ENCODE measurements around the gene YRDC.

DNA sequence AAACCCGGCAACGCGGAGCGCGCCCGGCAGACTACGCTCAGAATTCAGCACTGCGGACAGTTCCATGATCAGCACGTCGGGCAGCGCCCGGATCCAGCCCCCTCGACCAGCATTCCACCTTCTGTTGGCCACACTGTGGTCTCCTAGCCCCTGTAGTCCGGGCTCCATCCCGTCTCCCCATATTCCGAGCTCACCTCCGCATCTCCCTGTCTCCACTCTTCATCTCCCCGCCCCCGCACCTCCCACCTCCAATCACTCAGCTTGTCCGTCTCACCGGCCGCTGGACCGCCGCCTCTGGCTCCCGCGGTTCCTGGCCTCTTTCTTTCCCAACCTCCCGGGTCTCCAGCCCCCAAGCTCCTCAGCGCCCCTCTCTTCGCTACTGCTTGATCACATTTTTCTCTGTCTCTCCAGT is 43.6 kb downstream of the YRDC start:
- TF ChIP-seq, protein P1, sequence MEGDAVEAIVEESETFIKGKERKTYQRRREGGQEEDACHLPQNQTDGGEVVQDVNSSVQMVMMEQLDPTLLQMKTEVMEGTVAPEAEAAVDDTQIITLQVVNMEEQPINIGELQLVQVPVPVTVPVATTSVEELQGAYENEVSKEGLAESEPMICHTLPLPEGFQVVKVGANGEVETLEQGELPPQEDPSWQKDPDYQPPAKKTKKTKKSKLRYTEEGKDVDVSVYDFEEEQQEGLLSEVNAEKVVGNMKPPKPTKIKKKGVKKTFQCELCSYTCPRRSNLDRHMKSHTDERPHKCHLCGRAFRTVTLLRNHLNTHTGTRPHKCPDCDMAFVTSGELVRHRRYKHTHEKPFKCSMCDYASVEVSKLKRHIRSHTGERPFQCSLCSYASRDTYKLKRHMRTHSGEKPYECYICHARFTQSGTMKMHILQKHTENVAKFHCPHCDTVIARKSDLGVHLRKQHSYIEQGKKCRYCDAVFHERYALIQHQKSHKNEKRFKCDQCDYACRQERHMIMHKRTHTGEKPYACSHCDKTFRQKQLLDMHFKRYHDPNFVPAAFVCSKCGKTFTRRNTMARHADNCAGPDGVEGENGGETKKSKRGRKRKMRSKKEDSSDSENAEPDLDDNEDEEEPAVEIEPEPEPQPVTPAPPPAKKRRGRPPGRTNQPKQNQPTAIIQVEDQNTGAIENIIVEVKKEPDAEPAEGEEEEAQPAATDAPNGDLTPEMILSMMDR (IDR thresholded peaks at IDR 0.05) = no peak
- TF ChIP-seq POLR2AphosphoS5 (IDR thresholded peaks at IDR 0.05) (no peak), POLR2A (IDR thresholded peaks at IDR 0.05) (no peak)
